GM12874 (cell line): ENCODE measurements around the gene MAN1A1.

Experiments used
- CTCF ChIP-seq: IDR thresholded peaks from 2 replicates; pipeline ENCODE4 v1.5.1; 2011; ENCODE audit warnings: low read depth, mild to moderate bottlenecking, control low read depth, low read length, moderate library complexity; ENCODE audit not compliant: insufficient read depth

Gene MAN1A1

GRCh38 chr6:119171088-119171841 is 178.3 kb downstream of the MAN1A1 start:
- TF ChIP-seq CTCF = no peak

- TF ChIP-seq CTCF = no peak
These were observed 179.0 kb downstream of the MAN1A1 start for GRCh38 chr6:119170447-119171087.

- no peak for TF ChIP-seq CTCF
These were observed 179.5 kb downstream of the MAN1A1 start for GRCh38 chr6:119170103-119170446.

- no peak for TF ChIP-seq CTCF
These were observed 183.4 kb downstream of the MAN1A1 start for GRCh38 chr6:119166024-119166784.

- TF ChIP-seq CTCF = no peak
These were observed 186.6 kb downstream of the MAN1A1 start for GRCh38 chr6:119163006-119163405.

GRCh38 chr6:119162134-119162775 is 187.3 kb downstream of the MAN1A1 start:
- TF ChIP-seq CTCF = no peak

- no peak for TF ChIP-seq CTCF
These were observed 188.1 kb downstream of the MAN1A1 start for GRCh38 chr6:119161438-119161837.
